HG03280 (cell line): ENCODE measurements around the gene TUBA3D.
"Not testable (repeated sequence)": the region's sequence is repeated elsewhere in the genome, so short reads cannot be mapped to it uniquely, and the experiment has no call there.

ENCODE experiments used
- ATAC-seq: cut with Tn5 transposase; IDR thresholded peaks from one replicate; pipeline ENCODE4 v1.9.1; 2021; ENCODE audit warnings: mild to moderate bottlenecking, moderate library complexity; ENCODE audit not compliant: unreplicated experiment

Gene TUBA3D

GRCh38 chr2:131511969-131512870 lies 36.3 kb downstream of the TUBA3D start:
- ATAC-seq, result not testable (repeated sequence)

- peak; percentile 52 for ATAC-seq
Measured at GRCh38 chr2:131514408-131515166, 38.7 kb downstream of the TUBA3D start.

GRCh38 chr2:131515235-131515634 lies 39.3 kb downstream of the TUBA3D start:
- ATAC-seq, result peak; percentile 17

GRCh38 chr2:131516011-131516410 lies 40.1 kb downstream of the TUBA3D start:
- ATAC-seq, result no peak

GRCh38 chr2:131516621-131517020 lies 40.7 kb downstream of the TUBA3D start:
- not testable (repeated sequence) for ATAC-seq

- no peak for ATAC-seq
Measured at GRCh38 chr2:131517106-131517831, 41.4 kb downstream of the TUBA3D start.

- not testable (repeated sequence) for ATAC-seq
Measured at GRCh38 chr2:131517856-131518255, 41.9 kb downstream of the TUBA3D start.

- ATAC-seq, result not testable (repeated sequence)
Measured at GRCh38 chr2:131518531-131518930, 42.6 kb downstream of the TUBA3D start.

GRCh38 chr2:131519466-131519865 lies 43.5 kb downstream of the TUBA3D start:
- ATAC-seq, result no peak

- not testable (repeated sequence) for ATAC-seq
Measured at GRCh38 chr2:131519871-131520470, 44.1 kb downstream of the TUBA3D start.

- no peak for ATAC-seq
Measured at GRCh38 chr2:131520526-131520925, 44.6 kb downstream of the TUBA3D start.

- not testable (repeated sequence) for ATAC-seq
Measured at GRCh38 chr2:131521524-131521923, 45.6 kb downstream of the TUBA3D start.

- ATAC-seq, result no peak
Measured at GRCh38 chr2:131521961-131522781, 46.3 kb downstream of the TUBA3D start.

GRCh38 chr2:131525256-131525655 lies 49.3 kb downstream of the TUBA3D start:
- ATAC-seq, result not testable (repeated sequence)

GRCh38 chr2:131527131-131528001 lies 51.4 kb downstream of the TUBA3D start, which contains the start of gene CCDC74A:
TSS of gene CCDC74A (plus strand) at chr2:131527888. CDS start at chr2:131527971, 83 bp downstream.
- ATAC-seq, result peak; percentile 88

GRCh38 chr2:131528981-131529863 lies 53.3 kb downstream of the TUBA3D start:
- ATAC-seq, result not testable (repeated sequence)

- ATAC-seq, result not testable (repeated sequence)
Measured at GRCh38 chr2:131529864-131530445, 54.0 kb downstream of the TUBA3D start.
